Fibroblast of the aortic adventitia (primary cell): ENCODE measurements around the gene RNLS. TPM values are rescaled to one million over a fixed set of nuclear protein-coding genes. Genes with fewer than 3 reads are reported as not detected.
A peak's percentile ranks its signal among the peaks of the same experiment; 100 is the strongest.

Experiments
- DNase-seq: peaks from one replicate; pipeline ENCODE4 v3.0.0-alpha.2; 2010; ENCODE audit warnings: low read depth
- H3K4me3 ChIP-seq: 2 replicates; pipeline ENCODE4 v1.5.1; 2011; ENCODE audit warnings: low read depth, mild to moderate bottlenecking, control low read depth, low read length, moderate library complexity
- total RNA-seq: library from RNA; depleted of rRNA; stranded (reverse); fragments of >200 nt; gene quantifications from 2 replicates; pipeline ENCODE4 v1.2.3, GENCODE V29; 2012; ENCODE audit warnings: low replicate concordance
- TF ChIP-seq, protein P1 (sequence below): IDR thresholded peaks from 2 replicates; pipeline ENCODE4 v1.5.1; 2011; ENCODE audit warnings: mild to moderate bottlenecking, low read length, control low read depth, inconsistent platforms; ENCODE audit not compliant: insufficient read depth

The RNLS gene
- total RNA-seq, 1 donor, result 16.8 TPM

DNA sequence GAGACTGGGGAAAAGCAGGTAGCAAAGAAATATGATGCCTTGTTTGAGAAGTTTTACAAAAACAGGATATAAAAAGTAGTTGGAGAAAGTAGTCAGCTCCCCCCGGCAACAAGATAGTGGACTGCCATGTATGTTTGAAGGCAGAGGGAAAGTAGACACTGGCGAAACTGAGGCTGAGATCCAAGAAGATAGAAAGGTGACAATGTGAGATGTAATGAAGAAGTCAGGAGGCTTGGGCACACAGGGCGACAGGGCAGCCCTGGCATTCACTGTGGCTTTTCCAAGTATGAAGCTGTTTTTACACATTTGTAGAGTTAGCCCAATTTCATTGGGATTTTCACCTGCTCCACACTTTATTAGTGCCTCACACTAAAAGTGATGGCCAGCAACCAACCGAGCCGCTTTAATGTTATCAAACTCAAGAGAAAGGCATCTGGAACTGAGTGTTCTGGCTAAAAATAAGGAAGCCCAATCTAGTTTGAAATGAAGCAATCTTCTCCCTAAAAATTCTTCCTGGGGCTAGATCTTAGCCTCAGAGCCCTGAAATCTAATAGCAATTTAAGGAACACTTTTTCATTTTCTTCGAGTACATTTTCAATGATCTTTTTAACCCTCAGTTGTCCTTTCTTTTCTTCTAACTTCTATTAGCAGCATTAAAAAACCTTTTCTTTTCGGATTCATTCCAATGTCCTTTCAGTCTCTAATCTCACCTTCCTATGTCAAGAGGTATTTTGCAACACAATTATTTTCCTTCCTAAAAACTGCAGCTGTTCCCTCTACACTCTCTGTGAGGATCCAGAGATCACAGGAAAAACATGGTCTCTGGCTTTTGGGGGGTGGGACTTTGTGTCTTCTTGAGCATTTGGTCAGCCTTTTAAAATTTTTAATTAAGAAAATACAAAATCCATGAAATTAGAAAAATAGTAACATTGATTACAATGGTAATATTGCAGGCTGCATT lies 108.0 kb downstream of the RNLS start:
- H3K4me3 ChIP-seq, result no peak overlapping the region
- TF ChIP-seq, protein P1, sequence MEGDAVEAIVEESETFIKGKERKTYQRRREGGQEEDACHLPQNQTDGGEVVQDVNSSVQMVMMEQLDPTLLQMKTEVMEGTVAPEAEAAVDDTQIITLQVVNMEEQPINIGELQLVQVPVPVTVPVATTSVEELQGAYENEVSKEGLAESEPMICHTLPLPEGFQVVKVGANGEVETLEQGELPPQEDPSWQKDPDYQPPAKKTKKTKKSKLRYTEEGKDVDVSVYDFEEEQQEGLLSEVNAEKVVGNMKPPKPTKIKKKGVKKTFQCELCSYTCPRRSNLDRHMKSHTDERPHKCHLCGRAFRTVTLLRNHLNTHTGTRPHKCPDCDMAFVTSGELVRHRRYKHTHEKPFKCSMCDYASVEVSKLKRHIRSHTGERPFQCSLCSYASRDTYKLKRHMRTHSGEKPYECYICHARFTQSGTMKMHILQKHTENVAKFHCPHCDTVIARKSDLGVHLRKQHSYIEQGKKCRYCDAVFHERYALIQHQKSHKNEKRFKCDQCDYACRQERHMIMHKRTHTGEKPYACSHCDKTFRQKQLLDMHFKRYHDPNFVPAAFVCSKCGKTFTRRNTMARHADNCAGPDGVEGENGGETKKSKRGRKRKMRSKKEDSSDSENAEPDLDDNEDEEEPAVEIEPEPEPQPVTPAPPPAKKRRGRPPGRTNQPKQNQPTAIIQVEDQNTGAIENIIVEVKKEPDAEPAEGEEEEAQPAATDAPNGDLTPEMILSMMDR, result no peak
- no peak for DNase-seq

DNA sequence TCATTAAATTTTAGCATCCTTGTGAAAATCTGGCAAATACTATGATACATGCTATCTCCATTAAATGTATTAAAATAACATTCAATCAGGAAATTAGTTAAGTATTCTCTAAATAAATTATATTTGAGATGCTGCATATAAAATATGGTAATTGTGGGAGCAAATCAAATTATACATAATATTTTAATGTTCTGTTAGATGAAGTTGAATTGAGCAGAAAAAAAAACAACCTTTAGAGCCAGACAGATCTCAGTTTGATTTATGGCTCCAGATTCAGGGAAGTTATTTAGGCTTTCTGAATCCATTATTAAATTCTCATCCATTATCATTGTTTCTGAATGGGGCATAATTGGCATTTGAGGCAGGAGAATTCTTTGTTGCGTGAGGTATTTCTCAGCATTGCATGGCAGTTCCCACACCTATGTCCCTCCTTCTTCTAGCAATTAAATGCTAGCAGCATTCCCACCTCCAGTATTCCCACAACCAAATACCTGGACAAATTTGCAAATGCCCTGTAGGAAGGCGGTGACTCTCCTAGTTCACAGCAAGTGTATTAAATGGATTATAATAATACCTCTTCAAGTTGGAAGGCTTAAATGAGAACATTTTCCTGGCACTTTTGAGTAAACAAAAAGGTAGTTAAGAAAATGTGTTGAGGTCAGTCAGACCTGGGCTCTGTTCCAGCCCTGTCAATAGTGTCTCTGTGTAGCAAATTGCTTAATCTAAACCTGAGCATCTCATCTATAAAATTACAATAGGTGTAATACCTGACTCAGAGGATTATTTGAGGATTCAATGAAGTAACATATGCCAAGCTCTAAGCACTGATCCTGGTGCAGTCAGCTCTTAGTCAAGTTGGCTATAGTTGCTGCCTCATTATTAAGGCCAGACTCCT lies 108.9 kb downstream of the RNLS start:
- H3K4me3 ChIP-seq, result no peak overlapping the region
- TF ChIP-seq, protein P1, result no peak
- no peak for DNase-seq

DNA sequence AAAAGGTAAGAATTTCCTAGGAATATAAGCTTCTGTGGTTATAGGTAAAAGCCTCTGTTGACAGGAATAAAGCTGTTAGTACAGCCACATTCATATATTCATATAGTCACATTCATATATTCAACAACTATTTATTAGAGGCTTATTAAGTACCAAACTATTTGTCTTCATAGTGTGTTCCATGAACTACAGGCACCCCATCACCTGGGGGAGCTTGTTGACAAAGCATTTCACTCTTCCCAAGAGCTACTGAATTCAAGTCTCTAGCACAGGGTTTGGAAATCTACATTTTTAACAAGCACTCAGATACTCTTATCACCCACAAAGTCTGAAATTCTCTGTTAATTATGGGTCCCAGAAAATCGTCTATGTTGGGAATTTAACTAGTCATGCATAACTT lies 110.6 kb downstream of the RNLS start:
- DNase-seq, result no peak
- TF ChIP-seq, protein P1, result no peak
- no peak overlapping the region for H3K4me3 ChIP-seq

DNA sequence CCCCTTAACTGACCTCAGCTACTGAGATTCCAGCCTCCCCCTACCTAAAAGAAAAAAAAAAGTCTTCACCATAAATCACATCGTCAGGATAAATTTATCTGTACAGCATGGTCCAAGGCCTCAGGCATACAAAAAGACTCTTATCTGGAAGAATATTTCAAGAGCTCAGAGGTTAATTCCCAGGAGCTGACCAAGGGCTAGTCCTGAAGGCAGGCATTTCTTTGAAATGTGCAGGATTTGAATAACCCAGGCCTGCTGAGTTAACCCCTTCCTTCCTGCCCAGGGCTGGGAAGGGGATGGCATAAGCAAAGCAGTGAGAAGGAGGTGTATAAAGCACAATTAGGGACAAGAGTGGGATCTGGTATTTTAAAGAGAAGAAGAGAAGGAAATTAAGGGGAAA lies 111.2 kb downstream of the RNLS start:
- TF ChIP-seq, protein P1, result no peak
- H3K4me3 ChIP-seq, result no peak overlapping the region
- no peak for DNase-seq

DNA sequence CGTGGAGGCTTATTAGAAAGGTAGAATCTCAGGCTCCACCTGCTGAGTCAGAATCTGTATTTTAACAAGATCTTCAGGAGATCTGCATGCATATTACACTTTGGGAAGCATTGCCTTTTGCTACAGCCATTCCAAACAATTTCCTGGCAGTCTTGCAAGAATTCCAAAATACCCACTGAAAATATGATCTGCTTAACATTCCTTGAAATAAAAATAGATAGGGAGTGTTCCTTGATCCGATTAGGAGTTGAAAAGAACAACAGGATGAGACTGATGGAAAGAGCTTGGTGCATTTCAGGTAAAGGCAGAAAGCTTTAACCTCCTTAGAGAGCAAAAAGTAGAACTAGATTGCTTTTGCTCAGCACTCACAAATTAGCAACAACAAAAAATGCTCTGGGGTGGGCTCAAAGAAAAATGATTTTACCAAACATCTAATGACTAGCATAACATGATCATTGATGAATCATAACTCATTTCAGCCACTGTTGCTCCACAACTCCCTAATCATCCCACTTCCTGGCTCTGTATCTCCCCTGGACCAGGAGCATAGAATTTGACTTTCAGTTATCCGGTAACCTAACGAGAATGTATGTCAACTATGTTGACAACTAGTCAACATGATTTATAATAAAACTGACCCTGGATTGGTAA lies 115.2 kb downstream of the RNLS start:
- TF ChIP-seq, protein P1, result no peak
- no peak overlapping the region for H3K4me3 ChIP-seq
- peak; percentile 43 for DNase-seq

DNA sequence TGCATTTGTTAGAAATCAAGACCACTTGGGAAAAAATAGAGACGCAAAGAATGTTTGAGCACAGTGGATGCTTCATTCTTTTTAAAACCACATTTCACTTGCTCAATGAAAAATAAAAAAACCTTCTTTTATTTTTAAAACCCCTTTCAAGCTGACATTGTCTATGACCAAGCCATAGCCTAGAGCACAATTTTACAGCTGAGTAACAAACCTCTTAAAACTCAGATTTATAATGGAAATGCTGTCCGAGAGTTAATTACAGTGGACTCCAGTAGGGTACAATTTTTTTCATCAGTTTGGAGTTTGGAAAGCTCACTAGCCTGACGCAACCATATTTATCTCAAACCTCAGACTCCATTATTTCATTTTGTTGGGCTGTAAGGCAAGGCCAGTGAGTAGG lies 116.3 kb downstream of the RNLS start:
- DNase-seq, result no peak
- TF ChIP-seq, protein P1, result no peak
- H3K4me3 ChIP-seq, result no peak overlapping the region
